Fibroblast of pulmonary artery (primary cell): ENCODE results near the gene DCANP1.

Experiments
- DNase-seq: peaks from one replicate; pipeline ENCODE4 v3.0.0-alpha.2; 2010; ENCODE audit warnings: low read depth
- H3K4me3 ChIP-seq: replicated peaks from 2 replicates; pipeline ENCODE4 v1.5.1; 2011; ENCODE audit warnings: low read depth, mild to moderate bottlenecking, control low read depth, low read length, moderate library complexity
- TF ChIP-seq, protein P1 (sequence below): IDR thresholded peaks from 2 replicates; pipeline ENCODE4 v1.5.1; 2011; ENCODE audit warnings: mild to moderate bottlenecking, control low read depth, low read length, inconsistent platforms; ENCODE audit errors: missing control alignments

Gene DCANP1

DNA sequence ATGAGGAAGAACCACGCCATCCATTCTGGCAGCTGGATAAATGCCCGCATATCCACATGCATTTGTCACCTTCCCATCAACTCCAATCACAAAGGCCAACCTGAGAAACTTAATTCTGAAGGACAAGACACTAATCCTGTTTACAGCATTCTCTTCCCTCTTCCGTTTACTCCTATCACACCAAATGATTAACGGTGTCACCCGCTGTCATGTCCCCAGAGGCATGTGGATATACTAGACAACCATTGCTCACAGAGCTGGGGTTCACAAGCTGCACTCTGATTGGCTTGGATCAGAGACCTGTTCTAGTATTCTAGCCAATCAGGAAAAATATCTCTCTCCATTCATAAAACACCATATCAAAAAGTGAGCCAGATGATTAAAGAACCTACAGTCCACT is 51.7 kb downstream of the DCANP1 start:
- no peak for DNase-seq
- TF ChIP-seq, protein P1, sequence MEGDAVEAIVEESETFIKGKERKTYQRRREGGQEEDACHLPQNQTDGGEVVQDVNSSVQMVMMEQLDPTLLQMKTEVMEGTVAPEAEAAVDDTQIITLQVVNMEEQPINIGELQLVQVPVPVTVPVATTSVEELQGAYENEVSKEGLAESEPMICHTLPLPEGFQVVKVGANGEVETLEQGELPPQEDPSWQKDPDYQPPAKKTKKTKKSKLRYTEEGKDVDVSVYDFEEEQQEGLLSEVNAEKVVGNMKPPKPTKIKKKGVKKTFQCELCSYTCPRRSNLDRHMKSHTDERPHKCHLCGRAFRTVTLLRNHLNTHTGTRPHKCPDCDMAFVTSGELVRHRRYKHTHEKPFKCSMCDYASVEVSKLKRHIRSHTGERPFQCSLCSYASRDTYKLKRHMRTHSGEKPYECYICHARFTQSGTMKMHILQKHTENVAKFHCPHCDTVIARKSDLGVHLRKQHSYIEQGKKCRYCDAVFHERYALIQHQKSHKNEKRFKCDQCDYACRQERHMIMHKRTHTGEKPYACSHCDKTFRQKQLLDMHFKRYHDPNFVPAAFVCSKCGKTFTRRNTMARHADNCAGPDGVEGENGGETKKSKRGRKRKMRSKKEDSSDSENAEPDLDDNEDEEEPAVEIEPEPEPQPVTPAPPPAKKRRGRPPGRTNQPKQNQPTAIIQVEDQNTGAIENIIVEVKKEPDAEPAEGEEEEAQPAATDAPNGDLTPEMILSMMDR, result no peak
- H3K4me3 ChIP-seq, result no peak overlapping the region
